Endothelial cell (in vitro differentiated cells): ENCODE measurements around the gene MYRFL. TPM values are rescaled to one million over a fixed set of nuclear protein-coding genes. Genes with fewer than 3 reads are reported as not detected.

Experiments used
- DNase-seq: peaks from one replicate; pipeline ENCODE4 v3.0.0; 2021; ENCODE audit warnings: low spot score
- H3K27ac Mint-ChIP-seq: one replicate; pipeline ENCODE4 v1.8.0; 2021; ENCODE audit warnings: mixed read lengths, inconsistent platforms; ENCODE audit not compliant: unreplicated experiment
- H3K27me3 Mint-ChIP-seq: one replicate; pipeline ENCODE4 v1.8.0; 2021; ENCODE audit warnings: mild to moderate bottlenecking, moderate library complexity, mixed read lengths, inconsistent platforms; ENCODE audit not compliant: unreplicated experiment
- H3K36me3 Mint-ChIP-seq: one replicate; pipeline ENCODE4 v1.8.0; 2021; ENCODE audit warnings: mild to moderate bottlenecking, low read depth, mixed read lengths, inconsistent platforms; ENCODE audit not compliant: unreplicated experiment
- H3K4me1 Mint-ChIP-seq: one replicate; pipeline ENCODE4 v1.8.0; 2021; ENCODE audit warnings: mild to moderate bottlenecking, mixed read lengths, inconsistent platforms; ENCODE audit not compliant: unreplicated experiment
- H3K4me3 Mint-ChIP-seq: one replicate; pipeline ENCODE4 v1.8.0; 2021; ENCODE audit warnings: mild to moderate bottlenecking, mixed read lengths, inconsistent platforms; ENCODE audit not compliant: unreplicated experiment
- H3K9me3 Mint-ChIP-seq: one replicate; pipeline ENCODE4 v1.8.0; 2021; ENCODE audit warnings: mixed read lengths, inconsistent platforms; ENCODE audit not compliant: unreplicated experiment
- CTCF ChIP-seq: fragments of 200-600 bp; sonication (generic); IDR thresholded peaks from one replicate; pipeline ENCODE4 v1.5.0; 2021; ENCODE audit warnings: antibody characterized with exemption; ENCODE audit not compliant: unreplicated experiment
- total RNA-seq: library from RNA; stranded (reverse); fragmentation: NEBNext Ultra II Directional; extraction: Animal tissue kit (Norgen Biotek cat#: 25700); gene quantifications from one replicate; pipeline ENCODE4 v1.2.1, GENCODE V29; 2021; ENCODE audit not compliant: unreplicated experiment

The MYRFL gene
- total RNA-seq, 1 donor from 2014 or later, result 0.69 TPM

- no peak for DNase-seq
- no peaks in the 10 kb centered on the region for H3K36me3 Mint-ChIP-seq
- peaks cover 1% of the 10 kb centered on the region for H3K27me3 Mint-ChIP-seq
- H3K9me3 Mint-ChIP-seq, result no peaks in the 10 kb centered on the region
- peaks cover 40% of the 10 kb centered on the region for H3K4me1 Mint-ChIP-seq
- H3K4me3 Mint-ChIP-seq, result no peak overlapping the region
- TF ChIP-seq CTCF, result no peak
- H3K27ac Mint-ChIP-seq, result no peak overlapping the region
Measured at GRCh38 chr12:69910694-69911093, 85.7 kb downstream of the MYRFL start.

DNA sequence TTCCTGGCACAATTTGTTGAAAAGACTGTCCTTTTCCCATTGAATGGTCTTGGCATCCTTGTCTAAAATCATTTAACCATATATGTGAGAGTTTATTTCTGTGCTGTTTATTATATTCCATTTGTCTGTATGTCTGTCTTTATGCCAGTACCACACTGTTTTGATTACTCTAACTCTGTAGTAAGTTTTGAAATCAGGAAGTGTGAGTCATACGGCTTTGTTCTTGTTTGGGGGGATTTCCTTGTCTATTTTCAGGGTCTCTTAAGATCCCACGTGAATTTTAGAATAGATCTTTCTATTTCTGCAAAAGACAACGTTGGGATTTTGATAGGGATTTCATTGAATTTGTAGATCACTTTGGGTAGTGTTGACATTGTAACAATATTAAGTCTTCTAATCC is 88.5 kb downstream of the MYRFL start:
- Mint-ChIP-seq H3K36me3 (peaks cover 4% of the 10 kb centered on the region), H3K9me3 (no peaks in the 10 kb centered on the region), H3K27ac (no peak overlapping the region), H3K4me3 (no peak overlapping the region), H3K27me3 (peaks cover 1% of the 10 kb centered on the region), H3K4me1 (peaks cover 14% of the 10 kb centered on the region)
- no peak for DNase-seq
- no peak for TF ChIP-seq CTCF

DNA sequence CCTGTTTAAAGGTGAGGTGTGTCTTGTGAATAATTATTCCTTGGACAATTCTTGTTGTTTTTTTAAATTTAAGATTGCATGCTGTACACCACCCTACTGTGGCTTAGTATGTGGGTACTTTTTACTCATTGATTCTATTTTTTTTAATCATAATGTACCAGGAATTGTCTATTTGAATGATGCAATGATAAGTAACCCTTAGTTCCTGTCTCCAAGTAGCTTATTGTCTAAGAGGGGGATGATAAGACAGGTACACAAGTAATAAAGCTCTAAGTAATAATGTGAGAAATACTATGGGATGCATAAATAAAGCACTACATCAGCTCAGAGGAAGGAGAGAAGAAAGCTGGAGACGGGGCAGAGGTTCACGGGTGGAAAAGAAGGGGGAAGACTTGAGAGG is 90.9 kb downstream of the MYRFL start:
- H3K27me3 Mint-ChIP-seq, result no peaks in the 10 kb centered on the region
- no peak for TF ChIP-seq CTCF
- H3K4me1 Mint-ChIP-seq, result peaks cover 2% of the 10 kb centered on the region
- H3K27ac Mint-ChIP-seq, result no peak overlapping the region
- H3K4me3 Mint-ChIP-seq, result no peak overlapping the region
- H3K36me3 Mint-ChIP-seq, result peaks cover 4% of the 10 kb centered on the region
- H3K9me3 Mint-ChIP-seq, result no peaks in the 10 kb centered on the region
- DNase-seq, result no peak

DNA sequence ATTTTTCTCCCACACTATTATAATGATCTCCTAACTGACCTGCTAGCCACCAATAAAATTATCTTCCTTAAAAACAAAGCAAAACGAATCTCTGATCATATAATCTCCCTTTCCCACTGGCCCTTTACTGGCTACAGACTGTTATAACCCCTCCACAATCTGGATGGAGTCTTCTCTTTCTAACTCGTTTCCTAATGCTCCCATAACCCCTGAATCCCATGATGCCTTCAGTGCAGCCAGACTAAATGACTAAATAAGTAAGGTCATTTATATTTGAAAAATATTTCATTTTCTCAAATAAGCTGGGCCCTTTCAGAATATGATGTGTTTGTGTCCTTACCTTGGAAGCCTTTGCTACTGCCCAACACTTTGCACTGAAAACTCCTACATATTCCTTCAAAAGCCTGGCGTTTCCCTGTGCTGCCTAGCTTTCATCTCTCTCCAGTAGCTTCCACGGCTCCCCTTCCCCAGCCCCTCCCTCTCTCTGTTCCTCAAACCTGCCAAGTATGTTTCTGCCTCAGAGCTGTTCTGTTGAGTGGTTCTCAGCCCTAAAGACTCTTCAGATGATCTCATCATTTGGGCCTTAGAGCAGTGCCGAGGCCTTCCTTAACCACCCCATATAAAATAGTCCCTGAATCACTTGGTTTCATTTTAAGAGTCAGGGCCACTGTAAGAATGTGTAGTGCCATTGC is 91.7 kb downstream of the MYRFL start:
- Mint-ChIP-seq H3K27me3 (no peaks in the 10 kb centered on the region), H3K9me3 (no peaks in the 10 kb centered on the region), H3K36me3 (peaks cover 4% of the 10 kb centered on the region), H3K4me3 (no peak overlapping the region), H3K27ac (no peak overlapping the region), H3K4me1 (peaks cover 2% of the 10 kb centered on the region)
- no peak for DNase-seq
- TF ChIP-seq CTCF, result no peak

DNA sequence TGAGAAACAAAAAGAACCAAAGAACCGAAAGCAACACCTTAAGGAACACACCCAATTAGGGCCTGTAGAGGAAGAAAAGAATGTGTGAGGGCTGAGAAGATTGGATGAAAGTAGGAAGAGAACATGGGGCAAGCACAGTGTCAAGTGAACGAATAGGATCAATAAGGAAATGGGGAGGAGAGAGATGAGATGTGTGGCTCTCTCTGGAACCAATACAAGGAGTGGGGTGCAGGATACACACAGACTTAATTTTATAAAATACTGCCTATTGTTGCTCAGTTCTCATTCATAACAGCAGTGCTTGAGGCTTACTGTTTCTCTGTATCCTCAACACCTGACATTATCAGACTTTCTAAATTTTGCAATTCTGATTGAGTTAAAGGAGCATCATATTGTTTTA is 93.3 kb downstream of the MYRFL start:
- H3K36me3 Mint-ChIP-seq, result peaks cover 4% of the 10 kb centered on the region
- H3K27me3 Mint-ChIP-seq, result peaks cover 1% of the 10 kb centered on the region
- TF ChIP-seq CTCF, result no peak
- no peak for DNase-seq
- peaks cover 2% of the 10 kb centered on the region for H3K4me1 Mint-ChIP-seq
- no peak overlapping the region for H3K4me3 Mint-ChIP-seq
- no peaks in the 10 kb centered on the region for H3K9me3 Mint-ChIP-seq
- no peak overlapping the region for H3K27ac Mint-ChIP-seq
